GM18867 (cell line): ENCODE results near the gene RNF135.
"Not testable (repeated sequence)": the region's sequence is repeated elsewhere in the genome, so short reads cannot be mapped to it uniquely, and the experiment has no call there.

ENCODE experiments used
- ATAC-seq: cut with Tn5 transposase; IDR thresholded peaks from one replicate; pipeline ENCODE4 v1.9.1; 2021; ENCODE audit warnings: mild to moderate bottlenecking, moderate library complexity; ENCODE audit not compliant: unreplicated experiment

Gene RNF135

GRCh38 chr17:30970831-30971567 lies at the start of gene RNF135:
TSS of gene RNF135 (plus strand) at chr17:30971039. CDS start at chr17:30971074, 35 bp downstream.
- peak; percentile 63 for ATAC-seq

- peak; percentile 42 for ATAC-seq
Measured at GRCh38 chr17:30921544-30922196, 49.2 kb upstream of the RNF135 start, which contains the start of gene ADAP2. TSS of gene ADAP2 (plus strand) at chr17:30921945. CDS start at chr17:30922015, 70 bp downstream.

GRCh38 chr17:30922235-30923030 lies 48.4 kb upstream of the RNF135 start:
- peak; percentile 20 for ATAC-seq

GRCh38 chr17:30924341-30924740 lies 46.5 kb upstream of the RNF135 start:
- no peak for ATAC-seq

GRCh38 chr17:30926516-30926915 lies 44.3 kb upstream of the RNF135 start:
- ATAC-seq, result no peak

- ATAC-seq, result no peak
Measured at GRCh38 chr17:30927756-30928155, 43.1 kb upstream of the RNF135 start.

GRCh38 chr17:30928584-30928983 lies 42.3 kb upstream of the RNF135 start:
- no peak for ATAC-seq

GRCh38 chr17:30929081-30929633 lies 41.7 kb upstream of the RNF135 start:
- ATAC-seq, result no peak

GRCh38 chr17:30929861-30930260 lies 41.0 kb upstream of the RNF135 start:
- not testable (repeated sequence) for ATAC-seq

- no peak for ATAC-seq
Measured at GRCh38 chr17:30930495-30930894, 40.3 kb upstream of the RNF135 start.

- ATAC-seq, result not testable (repeated sequence)
Measured at GRCh38 chr17:30931582-30931981, 39.3 kb upstream of the RNF135 start.

- no peak for ATAC-seq
Measured at GRCh38 chr17:30933966-30934365, 36.9 kb upstream of the RNF135 start.

- peak; percentile 48 for ATAC-seq
Measured at GRCh38 chr17:30939051-30939689, 31.7 kb upstream of the RNF135 start.

- no peak for ATAC-seq
Measured at GRCh38 chr17:30942308-30943079, 28.3 kb upstream of the RNF135 start.

GRCh38 chr17:30947796-30948195 lies 23.0 kb upstream of the RNF135 start:
- no peak for ATAC-seq

GRCh38 chr17:30950189-30950588 lies 20.6 kb upstream of the RNF135 start:
- ATAC-seq, result no peak

- ATAC-seq, result no peak
Measured at GRCh38 chr17:30950669-30951399, 20.0 kb upstream of the RNF135 start.

GRCh38 chr17:30952638-30953393 lies 18.0 kb upstream of the RNF135 start:
- ATAC-seq, result no peak
